NCI-H226 (cell line): ENCODE data around the gene ARL11.
A peak's percentile ranks its signal among the peaks of the same experiment; 100 is the strongest.

Source experiments
- DNase-seq: peaks from one replicate; pipeline ENCODE4 v3.0.0-alpha.2; 2015

Gene ARL11

GRCh38 chr13:49615836-49616675 is 12.3 kb upstream of the ARL11 start:
- no peak for DNase-seq

GRCh38 chr13:49616676-49617065 is 11.6 kb upstream of the ARL11 start:
- DNase-seq = no peak

- no peak for DNase-seq
These were observed 8.1 kb upstream of the ARL11 start for GRCh38 chr13:49620170-49620621.

- no peak for DNase-seq
These were observed 5.9 kb upstream of the ARL11 start for GRCh38 chr13:49622174-49622946.

GRCh38 chr13:49624229-49624628 is 4.1 kb upstream of the ARL11 start:
- DNase-seq = no peak

GRCh38 chr13:49625392-49626079 is 2.8 kb upstream of the ARL11 start:
- no peak for DNase-seq

- no peak for DNase-seq
These were observed 1.1 kb downstream of the ARL11 start for GRCh38 chr13:49629196-49629938.

GRCh38 chr13:49629947-49630346 is 1.6 kb downstream of the ARL11 start:
- DNase-seq = peak; percentile 3

- no peak for DNase-seq
These were observed 2.3 kb downstream of the ARL11 start for GRCh38 chr13:49630580-49630979.

- no peak for DNase-seq
These were observed 3.8 kb downstream of the ARL11 start for GRCh38 chr13:49632156-49632555.

- DNase-seq = no peak
These were observed 5.4 kb downstream of the ARL11 start for GRCh38 chr13:49633710-49634109.

GRCh38 chr13:49635599-49636433 is 7.5 kb downstream of the ARL11 start:
- DNase-seq = peak; percentile 10

GRCh38 chr13:49636705-49637104 is 8.4 kb downstream of the ARL11 start:
- no peak for DNase-seq

GRCh38 chr13:49638030-49638743 is 9.9 kb downstream of the ARL11 start:
- no peak for DNase-seq

GRCh38 chr13:49638744-49639072 is 10.4 kb downstream of the ARL11 start:
- DNase-seq = no peak

- peak; percentile 77 for DNase-seq
These were observed 13.5 kb downstream of the ARL11 start for GRCh38 chr13:49641801-49642291.

GRCh38 chr13:49643035-49643646 is 14.8 kb downstream of the ARL11 start:
- no peak for DNase-seq

- no peak for DNase-seq
These were observed 17.1 kb downstream of the ARL11 start for GRCh38 chr13:49645451-49645850.

- DNase-seq = no peak
These were observed 18.4 kb downstream of the ARL11 start for GRCh38 chr13:49646688-49647087.

- no peak for DNase-seq
These were observed 21.1 kb downstream of the ARL11 start for GRCh38 chr13:49649244-49649962.
